ENCODE results near the gene TUBGCP2. TPM values are rescaled to one million over a fixed set of nuclear protein-coding genes. Genes with fewer than 3 reads are reported as not detected.

The TUBGCP2 gene
- total RNA-seq, 3 donors from 2014 or later (not counting 1 experiment from before 2014, with no cell fraction given), result 74.3 to 81.8 (median 78.7) TPM

DNA sequence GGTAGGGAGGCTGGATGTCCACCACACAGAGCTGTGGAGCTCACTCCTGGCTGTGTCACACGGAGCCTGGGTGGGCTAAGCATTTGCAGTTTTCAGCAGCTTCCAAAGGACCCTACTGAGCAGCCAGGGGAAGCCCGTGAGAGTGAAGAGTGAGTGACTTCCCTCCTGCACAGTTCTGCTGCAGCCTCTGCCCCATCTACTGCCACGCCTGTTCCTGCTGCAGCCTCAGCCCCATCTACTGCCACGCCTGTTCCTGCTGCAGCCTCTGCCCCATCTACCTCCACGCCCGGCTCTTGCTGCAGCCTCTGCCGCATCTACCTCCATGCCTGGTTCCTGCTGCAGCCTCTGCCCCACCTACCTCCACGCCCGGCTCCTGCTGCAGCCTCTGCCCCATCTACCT lies 44.2 kb downstream of the TUBGCP2 start:
- H3K27ac Mint-ChIP-seq, result peak overlapping the region; percentile 54 to 61
- no peak overlapping the region for H3K4me3 ChIP-seq (ENCODE audit: low read length)
- H3K4me1 ChIP-seq (ENCODE audit: control insufficient read depth, insufficient read depth, low read length), result peaks cover 57% of the 10 kb centered on the region
- H3K9me3 Mint-ChIP-seq, result no peaks in the 10 kb centered on the region
- intact Hi-C loops (cut with micrococcal nuclease), result no loop called here
- ATAC-seq (no peak), DNase-seq (peak in 1 of 2 donors; percentile 75)
- H3K36me3 ChIP-seq (ENCODE audit: control insufficient read depth, insufficient read depth, low read length), result peaks cover 51% of the 10 kb centered on the region
- 34% methylated on average over 9 of the region's 9 CpGs for WGBS (ENCODE audit: insufficient coverage)
- H3K36me3 Mint-ChIP-seq, result no peaks in the 10 kb centered on the region
- TF ChIP-seq, protein P1, sequence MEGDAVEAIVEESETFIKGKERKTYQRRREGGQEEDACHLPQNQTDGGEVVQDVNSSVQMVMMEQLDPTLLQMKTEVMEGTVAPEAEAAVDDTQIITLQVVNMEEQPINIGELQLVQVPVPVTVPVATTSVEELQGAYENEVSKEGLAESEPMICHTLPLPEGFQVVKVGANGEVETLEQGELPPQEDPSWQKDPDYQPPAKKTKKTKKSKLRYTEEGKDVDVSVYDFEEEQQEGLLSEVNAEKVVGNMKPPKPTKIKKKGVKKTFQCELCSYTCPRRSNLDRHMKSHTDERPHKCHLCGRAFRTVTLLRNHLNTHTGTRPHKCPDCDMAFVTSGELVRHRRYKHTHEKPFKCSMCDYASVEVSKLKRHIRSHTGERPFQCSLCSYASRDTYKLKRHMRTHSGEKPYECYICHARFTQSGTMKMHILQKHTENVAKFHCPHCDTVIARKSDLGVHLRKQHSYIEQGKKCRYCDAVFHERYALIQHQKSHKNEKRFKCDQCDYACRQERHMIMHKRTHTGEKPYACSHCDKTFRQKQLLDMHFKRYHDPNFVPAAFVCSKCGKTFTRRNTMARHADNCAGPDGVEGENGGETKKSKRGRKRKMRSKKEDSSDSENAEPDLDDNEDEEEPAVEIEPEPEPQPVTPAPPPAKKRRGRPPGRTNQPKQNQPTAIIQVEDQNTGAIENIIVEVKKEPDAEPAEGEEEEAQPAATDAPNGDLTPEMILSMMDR (IDR thresholded peaks at IDR 0.05), result no peak
- no peaks in the 10 kb centered on the region for H3K27me3 ChIP-seq (ENCODE audit: control insufficient read depth, insufficient read depth, low read length)
- H3K27me3 Mint-ChIP-seq (ENCODE audit: low read depth in 2 of 2), result no peaks in the 10 kb centered on the region
- peak overlapping the region; percentile 49 for H3K4me3 Mint-ChIP-seq
- H3K27ac ChIP-seq (ENCODE audit: low read length), result no peak overlapping the region
- H3K9me3 ChIP-seq (ENCODE audit: control insufficient read depth, insufficient read depth, low read length), result no peaks in the 10 kb centered on the region
- peaks cover 10 to 56% of the 10 kb centered on the region in 2 donors for H3K4me1 Mint-ChIP-seq

DNA sequence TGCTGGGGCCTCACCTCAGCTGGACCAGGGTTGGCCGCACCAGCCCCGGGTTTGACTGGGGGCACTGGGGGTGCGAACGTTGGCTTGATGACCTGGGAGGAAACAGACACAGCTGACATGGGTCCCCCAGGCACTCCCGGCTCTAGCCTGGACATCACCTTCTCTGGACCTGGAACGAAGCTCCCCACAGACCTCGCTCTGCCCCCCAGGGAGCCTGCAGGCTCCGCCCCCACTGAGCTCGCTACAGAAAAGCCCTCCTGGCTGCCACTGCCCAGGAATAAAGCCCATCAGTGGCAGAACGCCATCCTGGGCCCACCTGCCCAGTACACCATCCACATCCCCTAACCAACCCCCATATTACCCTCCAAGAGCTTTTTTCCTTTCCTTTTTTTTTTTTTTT lies 45.0 kb downstream of the TUBGCP2 start:
- 95% methylated on average over 10 of the region's 10 CpGs for WGBS (ENCODE audit: insufficient coverage)
- H3K4me1 ChIP-seq (ENCODE audit: control insufficient read depth, insufficient read depth, low read length), result peaks cover 64% of the 10 kb centered on the region
- peak overlapping the region; percentile 54 to 61 for H3K27ac Mint-ChIP-seq

DNA sequence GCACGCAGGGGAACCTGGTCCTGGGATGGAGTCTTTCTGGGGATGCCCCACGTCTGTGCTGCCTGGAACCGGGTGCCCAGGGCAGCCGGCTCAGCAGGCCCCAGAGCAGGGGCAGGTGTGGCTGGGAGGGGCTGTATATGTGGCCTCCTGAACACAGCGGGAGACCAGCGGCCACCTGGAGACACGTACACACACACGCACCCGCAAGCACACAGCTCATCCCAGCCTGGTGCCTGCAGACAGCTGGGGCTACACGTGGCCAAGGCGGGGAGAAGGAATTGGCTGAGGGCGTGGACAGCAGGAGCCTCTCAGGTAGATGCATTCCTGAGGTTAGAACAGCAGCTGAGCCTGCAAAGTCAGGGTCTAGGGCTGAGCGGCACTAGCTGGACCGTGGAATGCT lies 46.0 kb downstream of the TUBGCP2 start:
- 91% methylated on average over 14 of the region's 14 CpGs for WGBS (ENCODE audit: insufficient coverage)
- peak overlapping the region; percentile 62 for H3K27ac ChIP-seq (ENCODE audit: low read length)
- Mint-ChIP-seq H3K4me1 (peaks cover 17 to 72% of the 10 kb centered on the region in 2 donors), H3K4me3 (peak overlapping the region; percentile 69), H3K9me3 (no peaks in the 10 kb centered on the region), H3K27ac (peak overlapping the region in 1 of 2 donors; percentile 46), H3K36me3 (no peaks in the 10 kb centered on the region), H3K27me3 (ENCODE audit: low read depth in 2 of 2) (no peaks in the 10 kb centered on the region)
- peaks cover 74% of the 10 kb centered on the region for H3K4me1 ChIP-seq (ENCODE audit: control insufficient read depth, insufficient read depth, low read length)
- no peaks in the 10 kb centered on the region for H3K27me3 ChIP-seq (ENCODE audit: control insufficient read depth, insufficient read depth, low read length)
- ATAC-seq, result no peak
- intact Hi-C loops (cut with micrococcal nuclease), result no loop called here
- no peak overlapping the region for H3K4me3 ChIP-seq (ENCODE audit: low read length)
- peaks cover 33% of the 10 kb centered on the region for H3K36me3 ChIP-seq (ENCODE audit: control insufficient read depth, insufficient read depth, low read length)
- peak in 1 of 2 donors; percentile 28 for DNase-seq
- no peaks in the 10 kb centered on the region for H3K9me3 ChIP-seq (ENCODE audit: control insufficient read depth, insufficient read depth, low read length)
- TF ChIP-seq, protein P1 (IDR thresholded peaks at IDR 0.05), result no peak

More for the DNA sequence above, 45.0 kb downstream of the TUBGCP2 start:
- Mint-ChIP-seq H3K4me1 (peaks cover 16 to 64% of the 10 kb centered on the region in 2 donors), H3K36me3 (no peaks in the 10 kb centered on the region), H3K27me3 (ENCODE audit: low read depth in 2 of 2) (no peaks in the 10 kb centered on the region), H3K4me3 (peak overlapping the region; percentile 37), H3K9me3 (no peaks in the 10 kb centered on the region)
- no peaks in the 10 kb centered on the region for H3K9me3 ChIP-seq (ENCODE audit: control insufficient read depth, insufficient read depth, low read length)
- intact Hi-C loops (cut with micrococcal nuclease), result no loop called here
- DNase-seq, result no peak
- ATAC-seq, result no peak
- no peak overlapping the region for H3K4me3 ChIP-seq (ENCODE audit: low read length)
- H3K36me3 ChIP-seq (ENCODE audit: control insufficient read depth, insufficient read depth, low read length), result peaks cover 43% of the 10 kb centered on the region
- no peaks in the 10 kb centered on the region for H3K27me3 ChIP-seq (ENCODE audit: control insufficient read depth, insufficient read depth, low read length)
- H3K27ac ChIP-seq (ENCODE audit: low read length), result no peak overlapping the region
- TF ChIP-seq, protein P1 (IDR thresholded peaks at IDR 0.05), result no peak
